WERI-Rb-1 (cell line): ENCODE measurements around the gene MTIF3.

Source experiments
- DNase-seq: peaks from one replicate; pipeline ENCODE4 v3.0.0-alpha.2; 2020
- H3K27ac ChIP-seq: fragments of 250-450 bp; sonication (Bioruptor Pico); 2 replicates; pipeline ENCODE4 v1.5.1; 2020; ENCODE audit warnings: mild to moderate bottlenecking, moderate library complexity
- H3K27me3 ChIP-seq: fragments of 250-450 bp; sonication (Bioruptor Pico); 2 replicates; pipeline ENCODE4 v1.5.1; 2021; ENCODE audit warnings: mild to moderate bottlenecking, low read depth, moderate library complexity; ENCODE audit not compliant: insufficient read depth, severe bottlenecking
- H3K36me3 ChIP-seq: fragments of 250-450 bp; sonication (Bioruptor Pico); 2 replicates; pipeline ENCODE4 v1.5.1; 2020; ENCODE audit warnings: mild to moderate bottlenecking, moderate library complexity
- H3K4me3 ChIP-seq: 2 replicates; pipeline ENCODE4 v1.5.1; 2011; ENCODE audit warnings: low read depth, mild to moderate bottlenecking, control low read depth, low read length
- H3K9me3 ChIP-seq: fragments of 250-450 bp; sonication (Bioruptor Pico); 2 replicates; pipeline ENCODE4 v1.5.1; 2021; ENCODE audit warnings: mild to moderate bottlenecking, moderate library complexity; ENCODE audit not compliant: severe bottlenecking
- CTCF ChIP-seq: IDR thresholded peaks from 2 replicates; pipeline ENCODE4 v1.5.1; 2011; ENCODE audit warnings: low read depth, mild to moderate bottlenecking, control low read depth, inconsistent platforms, low read length

The MTIF3 gene

DNA sequence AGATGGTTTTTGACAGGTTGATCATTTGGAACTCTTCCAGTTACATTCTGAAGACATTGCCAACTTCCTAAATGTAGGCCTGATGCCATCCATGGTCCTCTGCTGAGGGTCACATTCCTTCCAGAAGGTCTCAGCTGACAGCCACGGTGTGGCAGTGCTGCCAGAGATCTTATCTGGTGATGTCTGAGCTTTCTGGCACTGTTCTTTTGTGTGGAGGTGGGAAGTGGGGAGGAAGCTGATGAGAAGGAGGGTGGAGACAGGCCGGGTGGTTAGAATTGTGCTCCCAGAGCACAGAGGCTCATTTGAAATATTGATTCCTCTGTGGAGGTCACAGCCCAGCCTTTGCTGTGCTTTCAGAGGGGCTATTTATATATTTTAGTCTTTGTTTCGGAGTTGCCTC lies 16.1 kb upstream of the MTIF3 start:
- TF ChIP-seq CTCF = no peak
- Histone ChIP-seq H3K9me3 (no peaks in the 10 kb centered on the region), H3K27me3 (peaks cover 69% of the 10 kb centered on the region), H3K4me3 (no peak overlapping the region), H3K27ac (no peak overlapping the region), H3K36me3 (no peaks in the 10 kb centered on the region)
- DNase-seq = no peak

DNA sequence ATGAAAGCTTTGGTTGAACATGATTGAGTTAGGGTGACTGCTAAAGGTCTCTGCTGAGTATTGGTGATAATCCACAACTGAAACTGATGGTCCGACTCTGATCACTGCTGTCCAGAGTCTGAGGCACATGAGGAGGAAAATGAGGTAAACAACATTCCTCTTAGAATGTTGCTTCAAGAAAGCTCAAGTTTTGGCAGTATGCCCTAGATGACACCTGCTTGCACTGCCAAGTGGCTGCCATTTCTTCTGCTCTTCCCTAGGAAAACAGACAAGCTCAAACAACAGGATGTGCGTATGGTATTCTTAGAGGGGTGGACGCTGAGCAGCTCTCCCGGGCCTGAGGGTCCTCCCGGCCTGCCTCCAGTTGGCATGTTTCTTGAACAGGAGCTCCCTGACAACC lies 15.2 kb upstream of the MTIF3 start:
- no peak for TF ChIP-seq CTCF
- no peak overlapping the region for H3K4me3 ChIP-seq
- H3K9me3 ChIP-seq = no peaks in the 10 kb centered on the region
- no peaks in the 10 kb centered on the region for H3K36me3 ChIP-seq
- no peak for DNase-seq
- H3K27ac ChIP-seq = no peak overlapping the region
- peaks cover 69% of the 10 kb centered on the region for H3K27me3 ChIP-seq

DNA sequence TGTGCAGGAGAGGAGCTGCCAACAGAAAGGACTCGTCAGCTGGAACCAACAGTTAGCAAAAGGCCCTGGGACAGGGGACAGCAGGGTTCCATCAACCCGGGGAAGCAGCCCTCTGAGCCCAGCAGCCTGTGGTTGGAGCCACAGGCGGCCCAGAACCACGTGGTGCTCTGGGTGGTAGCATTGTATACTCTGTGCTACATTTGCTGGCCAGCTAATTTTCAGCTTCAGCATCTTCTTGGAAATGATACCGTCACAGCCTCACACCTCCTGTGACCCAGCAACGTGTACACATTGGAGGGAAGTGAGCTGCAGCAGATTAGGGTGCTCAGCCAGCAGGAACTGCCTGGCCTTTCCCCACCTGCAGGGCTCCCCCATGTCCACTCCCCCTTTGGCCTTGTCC lies 13.1 kb upstream of the MTIF3 start:
- Histone ChIP-seq H3K27ac (no peak overlapping the region), H3K36me3 (no peaks in the 10 kb centered on the region), H3K27me3 (peaks cover 71% of the 10 kb centered on the region), H3K4me3 (no peak overlapping the region), H3K9me3 (no peaks in the 10 kb centered on the region)
- DNase-seq = no peak
- TF ChIP-seq CTCF = no peak

DNA sequence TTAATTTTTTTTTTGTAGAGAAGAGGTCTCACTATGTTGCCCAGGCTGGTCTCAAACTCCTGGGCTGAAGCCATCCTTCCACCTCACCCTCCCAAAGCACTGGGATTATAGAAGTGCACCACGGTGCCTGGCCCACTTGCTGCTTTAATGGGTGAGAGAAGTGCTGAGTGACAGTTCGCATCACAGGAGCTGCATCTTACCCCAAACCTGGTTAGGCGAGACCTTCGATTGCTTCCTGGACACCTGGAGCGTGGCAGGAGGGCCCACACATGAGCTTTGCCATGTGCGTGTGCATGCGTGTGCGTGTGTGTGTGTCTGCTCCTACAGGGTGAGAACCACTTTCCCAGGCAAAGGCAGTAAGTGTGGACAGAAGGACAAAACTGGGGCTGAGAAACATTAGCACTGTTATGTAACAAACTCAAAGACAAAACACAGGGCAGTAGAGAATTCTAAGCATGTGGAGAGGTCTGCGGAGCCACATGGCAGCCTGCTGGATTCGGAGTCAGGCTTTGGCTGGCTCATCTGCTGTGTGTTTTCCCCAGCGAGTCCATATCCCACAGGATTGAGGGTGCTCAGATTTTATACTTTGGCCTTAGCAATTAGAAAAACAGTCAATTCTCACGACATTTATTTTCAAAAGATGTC lies 11.7 kb upstream of the MTIF3 start:
- no peak overlapping the region for H3K4me3 ChIP-seq
- H3K36me3 ChIP-seq = no peaks in the 10 kb centered on the region
- H3K9me3 ChIP-seq = no peaks in the 10 kb centered on the region
- peaks cover 82% of the 10 kb centered on the region for H3K27me3 ChIP-seq
- no peak overlapping the region for H3K27ac ChIP-seq
- no peak for TF ChIP-seq CTCF
- DNase-seq = no peak

GRCh38 chr13:27455331-27455855 lies 5.0 kb upstream of the MTIF3 start:
- Histone ChIP-seq H3K4me3 (no peak overlapping the region), H3K36me3 (no peaks in the 10 kb centered on the region), H3K9me3 (no peaks in the 10 kb centered on the region), H3K27ac (no peak overlapping the region), H3K27me3 (peaks cover 57% of the 10 kb centered on the region)
- no peak for TF ChIP-seq CTCF
- no peak for DNase-seq

DNA sequence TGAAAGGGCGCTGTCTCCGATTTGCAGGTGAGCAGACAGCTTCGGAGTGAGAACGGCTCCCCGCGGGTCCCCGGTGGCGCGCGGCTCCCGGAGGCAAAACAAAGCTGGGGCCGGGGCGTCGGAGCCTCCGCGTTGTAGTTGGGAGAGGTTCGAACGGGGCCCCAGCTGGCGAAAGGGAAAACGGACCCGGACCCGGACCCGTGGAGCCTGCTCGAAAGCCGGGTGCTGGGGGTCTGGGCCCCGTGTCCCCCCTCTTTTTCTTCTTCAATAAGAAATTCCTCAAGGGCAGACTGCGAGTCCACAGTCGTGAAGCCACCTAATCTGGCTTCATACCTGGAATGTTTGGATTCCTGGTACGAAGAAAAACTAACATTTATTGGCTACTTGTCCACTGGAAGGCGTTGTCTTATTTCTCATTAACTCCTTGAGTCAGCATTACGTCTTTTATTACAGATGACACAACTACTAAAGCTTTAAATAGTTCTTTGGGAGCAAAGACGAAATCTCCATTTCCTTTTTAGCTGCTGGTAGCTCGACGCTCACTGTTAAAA lies 632 bp upstream of the MTIF3 start:
- peak; percentile 50 for DNase-seq
- peaks cover 2% of the 10 kb centered on the region; the same call in 1 of the 2 replicates for H3K36me3 ChIP-seq
- no peaks in the 10 kb centered on the region for H3K9me3 ChIP-seq
- peak overlapping the region; percentile 96 for H3K27ac ChIP-seq
- H3K27me3 ChIP-seq = peaks cover 23% of the 10 kb centered on the region
- peak overlapping the region; percentile 66 for H3K4me3 ChIP-seq
- no peak for TF ChIP-seq CTCF
